ENCODE measurements around the gene CDC6. TPM values are rescaled to one million over a fixed set of nuclear protein-coding genes. Genes with fewer than 3 reads are reported as not detected.

Gene CDC6
- total RNA-seq, 4 donors from 2014 or later = 0.27 to 0.75 (median 0.66) TPM; not detected in 1

GRCh38 chr17:40337351-40337750 lies 49.7 kb downstream of the CDC6 start:
- no peaks in the 10 kb centered on the region for H3K9me3 ChIP-seq
- intact Hi-C loops (cut with DNase I; ENCODE audit: low total_unique reads) = no loop called here
- ATAC-seq = no peak
- peak overlapping the region; percentile 95 to 100 (median 98) for H3K27ac ChIP-seq
- H3K4me3 ChIP-seq = no peak overlapping the region
- no peak for DNase-seq
- H3K4me1 ChIP-seq = peaks cover 77 to 86% of the 10 kb centered on the region in 2 donors
- H3K27me3 ChIP-seq = no peaks in the 10 kb centered on the region
- in situ Hi-C loops (cut with MboI; ENCODE audit: low sequenced_read_pairs in 4 of 4) = no loop called here
- no peak for TF ChIP-seq CTCF (IDR thresholded peaks at IDR 0.05 in 4 of 5, conservative IDR thresholded peaks at IDR 0.05 in 1 of 5)
- no peak for TF ChIP-seq POLR2A (IDR thresholded peaks at IDR 0.05)
- H3K36me3 ChIP-seq = no peaks in the 10 kb centered on the region

DNA sequence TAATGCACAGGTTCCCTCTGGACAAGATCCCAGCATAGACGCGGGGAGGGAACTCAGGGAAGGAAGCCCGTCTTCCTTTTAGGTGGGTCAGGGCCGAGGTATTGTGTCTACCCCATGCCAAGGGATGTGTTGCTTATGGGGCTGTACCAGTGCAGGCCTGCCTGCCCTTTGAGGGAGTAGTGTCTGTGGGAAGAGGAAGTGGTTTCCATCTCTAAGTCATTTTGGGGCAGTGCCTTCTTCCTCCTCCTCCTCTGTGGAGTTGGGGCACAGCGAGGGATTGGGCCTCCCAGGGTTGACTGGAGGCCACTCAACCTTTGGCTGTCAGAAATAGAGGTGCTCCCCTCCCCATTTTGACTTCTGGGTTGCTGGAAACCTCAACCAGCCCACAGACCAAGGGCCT lies 50.4 kb downstream of the CDC6 start:
- Histone ChIP-seq H3K27ac (peak overlapping the region; percentile 95 to 100 (median 98)), H3K4me1 (peaks cover 75 to 84% of the 10 kb centered on the region in 2 donors), H3K4me3 (no peak overlapping the region), H3K27me3 (no peaks in the 10 kb centered on the region), H3K36me3 (no peaks in the 10 kb centered on the region), H3K9me3 (no peaks in the 10 kb centered on the region)
- TF ChIP-seq CTCF (IDR thresholded peaks at IDR 0.05 in 4 of 5, conservative IDR thresholded peaks at IDR 0.05 in 1 of 5) (no peak), POLR2A (IDR thresholded peaks at IDR 0.05) (no peak)
- ATAC-seq (no peak), DNase-seq (no peak)
- in situ Hi-C loops (cut with MboI; ENCODE audit: low sequenced_read_pairs in 4 of 4) = no loop called here
- intact Hi-C loops (cut with DNase I; ENCODE audit: low total_unique reads) = no loop called here

GRCh38 chr17:40338941-40339649 lies 51.4 kb downstream of the CDC6 start:
- Histone ChIP-seq H3K27ac (peak overlapping the region; percentile 95 to 100 (median 98)), H3K9me3 (no peaks in the 10 kb centered on the region), H3K27me3 (no peaks in the 10 kb centered on the region), H3K36me3 (no peaks in the 10 kb centered on the region), H3K4me1 (peaks cover 75 to 84% of the 10 kb centered on the region in 2 donors), H3K4me3 (no peak overlapping the region)
- DNase-seq (peak in 1 of 2 donors; percentile 80), ATAC-seq (peak in 1 of 2 donors; percentile 31)
- intact Hi-C loops (cut with DNase I; ENCODE audit: low total_unique reads) = no loop called here
- no peak for TF ChIP-seq CTCF (IDR thresholded peaks at IDR 0.05 in 4 of 5, conservative IDR thresholded peaks at IDR 0.05 in 1 of 5)
- peak in 1 of 2 donors; percentile 14 for TF ChIP-seq POLR2A (IDR thresholded peaks at IDR 0.05)
- in situ Hi-C loops (cut with MboI; ENCODE audit: low sequenced_read_pairs in 4 of 4) = no loop called here

DNA sequence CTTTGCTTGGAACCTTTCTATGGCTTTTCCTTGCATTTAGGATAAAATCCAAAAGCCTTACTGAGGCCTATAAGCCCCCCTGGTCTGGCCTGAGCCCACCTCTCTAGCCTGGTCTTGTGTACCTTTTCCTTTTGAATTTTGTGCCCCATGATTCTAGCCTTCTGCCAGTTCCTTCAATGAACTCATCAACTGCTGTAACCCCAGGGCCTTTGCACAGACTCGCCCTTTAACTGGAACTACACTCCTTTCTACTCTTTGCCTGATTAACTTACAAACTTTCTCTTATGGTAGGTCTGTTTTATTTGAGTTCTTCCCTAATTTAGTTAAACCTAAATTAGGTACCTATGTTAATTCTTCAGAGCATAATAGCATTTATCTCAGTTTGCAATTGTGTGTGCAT lies 52.6 kb downstream of the CDC6 start:
- no peaks in the 10 kb centered on the region for H3K9me3 ChIP-seq
- in situ Hi-C loops (cut with MboI; ENCODE audit: low sequenced_read_pairs in 4 of 4) (no loop called here), intact Hi-C loops (cut with DNase I; ENCODE audit: low total_unique reads) (loop anchor here (5.0 to 10.0 kb wide), 2 partner anchors 218 to 1146 kb away; partner anchors contain the start of genes CACNB1 and MSL1)
- H3K27ac ChIP-seq = peak overlapping the region; percentile 95 to 100 (median 98)
- DNase-seq (no peak), ATAC-seq (no peak)
- no peaks in the 10 kb centered on the region for H3K27me3 ChIP-seq
- H3K36me3 ChIP-seq = no peaks in the 10 kb centered on the region
- peak overlapping the region in 2 of 4 donors; percentile 70 to 76 for H3K4me3 ChIP-seq
- no peak for TF ChIP-seq CTCF (IDR thresholded peaks at IDR 0.05 in 4 of 5, conservative IDR thresholded peaks at IDR 0.05 in 1 of 5)
- no peak for TF ChIP-seq POLR2A (IDR thresholded peaks at IDR 0.05)
- H3K4me1 ChIP-seq = peaks cover 75 to 86% of the 10 kb centered on the region in 2 donors

Measured in gastrocnemius medialis (tissue), 4 donors.